ENCODE data around the gene CCDC192. TPM values are rescaled to one million over a fixed set of nuclear protein-coding genes. Genes with fewer than 3 reads are reported as not detected.

The CCDC192 gene
- total RNA-seq, 1 donor from 2014 or later, result 2.1 TPM

- no peak for DNase-seq (ENCODE audit: low spot score in 2 of 2, unreplicated experiment in 2 of 2)
- Mint-ChIP-seq H3K9me3 (peaks cover 10% of the 10 kb centered on the region), H3K27me3 (ENCODE audit: low read depth) (no peaks in the 10 kb centered on the region), H3K4me3 (no peak overlapping the region), H3K36me3 (peaks cover 16% of the 10 kb centered on the region), H3K4me1 (peaks cover 44% of the 10 kb centered on the region), H3K27ac (no peak overlapping the region)
- no peak for TF ChIP-seq CTCF (IDR thresholded peaks at IDR 0.05; ENCODE audit: unreplicated experiment)
These were observed 254.6 kb downstream of the CCDC192 start for GRCh38 chr5:127957701-127958239.

DNA sequence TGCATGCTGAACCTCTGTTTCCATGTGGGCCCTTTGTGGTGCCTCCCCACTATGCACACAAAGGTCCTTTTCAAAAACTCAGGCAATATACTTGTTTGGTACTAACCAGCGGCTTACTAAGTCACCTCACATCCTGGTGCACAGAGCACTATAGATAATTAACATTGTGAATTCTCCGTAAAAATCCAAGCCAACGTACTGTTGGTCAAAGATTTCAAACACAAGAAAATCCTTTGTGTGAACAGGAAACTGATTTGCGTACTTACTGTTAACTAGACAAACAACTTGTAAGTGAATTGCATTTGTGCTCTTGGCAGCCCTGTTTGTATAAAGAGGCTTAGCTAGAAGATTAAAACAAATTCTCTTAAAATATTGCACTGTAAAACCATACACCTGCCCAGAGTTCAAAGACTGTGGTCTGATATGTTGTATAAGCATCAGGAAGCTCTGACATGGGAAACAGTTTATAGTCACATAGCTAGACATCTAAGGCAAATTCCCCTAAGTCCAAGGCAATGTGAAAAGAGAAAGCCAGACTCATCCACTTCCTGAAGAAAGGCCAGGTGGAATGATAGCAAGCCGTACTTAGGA is 255.3 kb downstream of the CCDC192 start:
- peaks cover 10% of the 10 kb centered on the region for H3K9me3 Mint-ChIP-seq
- no peak for DNase-seq (ENCODE audit: low spot score in 2 of 2, unreplicated experiment in 2 of 2)
- no peaks in the 10 kb centered on the region for H3K27me3 Mint-ChIP-seq (ENCODE audit: low read depth)
- no peak overlapping the region for H3K4me3 Mint-ChIP-seq
- no peak for TF ChIP-seq CTCF (IDR thresholded peaks at IDR 0.05; ENCODE audit: unreplicated experiment)
- H3K27ac Mint-ChIP-seq, result peak overlapping the region; percentile 85
- H3K4me1 Mint-ChIP-seq, result peaks cover 44% of the 10 kb centered on the region
- peaks cover 16% of the 10 kb centered on the region for H3K36me3 Mint-ChIP-seq

DNA sequence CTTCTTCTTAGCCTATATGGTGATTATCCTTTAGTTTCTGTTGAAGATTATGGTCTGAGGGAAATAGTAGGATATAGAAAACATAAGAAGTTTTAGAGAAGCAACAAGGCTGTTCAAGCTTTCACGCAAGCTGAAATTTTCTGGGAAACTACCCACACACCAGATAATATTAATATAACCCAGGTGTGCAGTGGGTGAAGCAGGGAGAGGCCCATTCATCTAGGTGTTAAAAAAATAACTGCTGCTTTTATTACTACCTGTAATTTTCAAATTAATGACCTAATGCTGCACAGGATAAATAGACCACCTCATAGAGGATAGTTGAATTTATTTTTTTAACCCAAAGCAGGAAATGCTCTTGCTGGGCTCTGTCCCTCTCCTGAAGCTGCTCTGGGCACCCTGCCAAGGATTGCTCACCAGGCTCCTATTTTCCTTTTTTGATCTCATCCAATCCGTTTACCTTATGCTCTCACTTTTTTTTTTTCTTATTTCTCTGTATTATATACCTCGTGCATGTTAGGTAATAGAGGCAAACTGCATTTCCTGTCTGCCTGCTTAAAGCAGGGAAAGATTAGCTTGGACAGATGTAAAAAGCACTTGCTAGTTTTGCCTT is 256.1 kb downstream of the CCDC192 start:
- H3K4me3 Mint-ChIP-seq, result no peak overlapping the region
- H3K36me3 Mint-ChIP-seq, result peaks cover 18% of the 10 kb centered on the region
- peaks cover 10% of the 10 kb centered on the region for H3K9me3 Mint-ChIP-seq
- H3K27ac Mint-ChIP-seq, result peak overlapping the region; percentile 85
- no peaks in the 10 kb centered on the region for H3K27me3 Mint-ChIP-seq (ENCODE audit: low read depth)
- TF ChIP-seq CTCF (IDR thresholded peaks at IDR 0.05; ENCODE audit: unreplicated experiment), result no peak
- DNase-seq (ENCODE audit: low spot score in 2 of 2, unreplicated experiment in 2 of 2), result peak; percentile 76 to 87
- peaks cover 44% of the 10 kb centered on the region for H3K4me1 Mint-ChIP-seq

DNA sequence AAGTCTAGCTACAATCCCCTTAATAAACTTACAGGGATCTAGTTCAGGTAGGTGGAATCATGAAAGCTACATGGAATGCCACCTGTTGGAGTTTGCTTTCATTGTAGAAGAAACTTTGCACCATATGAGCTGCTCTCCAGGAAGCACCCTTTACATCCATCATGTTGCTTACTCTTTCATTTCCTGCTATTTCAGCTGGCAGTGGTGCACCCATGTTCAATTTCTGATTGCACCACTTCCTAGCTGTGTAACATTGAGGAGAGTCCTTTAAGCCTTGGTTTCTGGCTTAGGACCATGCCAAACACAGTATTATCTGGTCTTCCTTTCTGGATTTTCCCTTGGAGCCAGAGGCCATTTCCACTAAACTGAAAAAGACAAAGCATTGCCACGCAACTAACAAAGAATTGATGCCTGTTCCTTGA is 257.1 kb downstream of the CCDC192 start:
- Mint-ChIP-seq H3K9me3 (peaks cover 10% of the 10 kb centered on the region), H3K4me3 (no peak overlapping the region), H3K27ac (peak overlapping the region; percentile 85), H3K27me3 (ENCODE audit: low read depth) (no peaks in the 10 kb centered on the region), H3K36me3 (peaks cover 18% of the 10 kb centered on the region), H3K4me1 (peaks cover 44% of the 10 kb centered on the region)
- DNase-seq (ENCODE audit: low spot score in 2 of 2, unreplicated experiment in 2 of 2), result no peak
- TF ChIP-seq CTCF (IDR thresholded peaks at IDR 0.05; ENCODE audit: unreplicated experiment), result no peak

DNA sequence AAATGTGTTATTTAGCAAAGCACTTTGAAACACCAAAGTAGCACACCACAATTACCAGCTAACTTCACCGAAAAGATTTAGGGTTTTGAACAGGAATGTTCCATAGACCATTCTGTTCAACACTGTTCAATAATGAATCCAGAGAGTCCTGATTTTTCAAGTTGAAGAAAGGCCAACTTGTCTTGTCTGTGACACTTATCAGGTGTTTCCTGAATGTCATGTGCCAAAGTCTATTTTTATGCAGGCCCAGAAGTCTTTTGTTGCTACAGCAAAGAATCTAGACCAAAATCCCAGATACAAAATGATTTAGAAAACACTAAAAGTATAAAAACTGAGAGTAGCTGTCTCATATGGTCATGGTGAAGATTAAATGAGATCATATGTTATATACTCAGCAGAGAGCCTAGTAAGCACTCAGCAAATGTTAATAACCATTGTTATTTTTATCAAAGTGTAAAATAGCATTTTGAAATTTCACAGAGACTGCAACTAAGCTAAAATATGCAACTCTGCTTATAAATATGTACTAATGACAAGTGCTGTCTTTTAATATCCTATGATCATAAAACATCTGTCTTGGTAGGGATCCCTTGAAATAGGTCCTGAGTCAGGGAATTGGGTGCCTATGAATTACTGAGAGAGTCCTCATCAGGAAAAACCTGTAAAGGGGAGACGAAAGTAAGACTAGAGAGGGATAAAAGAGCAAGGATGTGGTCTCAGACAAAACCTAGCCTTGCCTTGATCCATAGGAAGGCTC is 258.0 kb downstream of the CCDC192 start:
- peaks cover 11% of the 10 kb centered on the region for H3K9me3 Mint-ChIP-seq
- H3K27me3 Mint-ChIP-seq (ENCODE audit: low read depth), result no peaks in the 10 kb centered on the region
- H3K4me3 Mint-ChIP-seq, result no peak overlapping the region
- H3K36me3 Mint-ChIP-seq, result peaks cover 18% of the 10 kb centered on the region
- TF ChIP-seq CTCF (IDR thresholded peaks at IDR 0.05; ENCODE audit: unreplicated experiment), result no peak
- H3K4me1 Mint-ChIP-seq, result peaks cover 44% of the 10 kb centered on the region
- H3K27ac Mint-ChIP-seq, result peak overlapping the region; percentile 4
- DNase-seq (ENCODE audit: low spot score in 2 of 2, unreplicated experiment in 2 of 2), result no peak

Measured in mesothelial cell of epicardium (in vitro differentiated cells).